Pancreas (tissue), 10 donors: ENCODE data around the gene RTN4. TPM values are rescaled to one million over a fixed set of nuclear protein-coding genes. Genes with fewer than 3 reads are reported as not detected.

Experiments used
- ATAC-seq, 4 donors: fragments of 200-7000 bp; cut with Tn5 transposase; one replicate each; pipeline versions ENCODE4 v1.8.0 to v1.9.1; 2020; ENCODE audit warnings: mild to moderate bottlenecking in 4 of 4, moderate library complexity in 4 of 4
- DNase-seq, 6 donors: peaks; one replicate each; pipeline ENCODE4 v3.0.0-alpha.2; 2020
- FAIRE-seq: peaks from 2 replicates; lab custom pipeline; 2012; peaks lifted over from hg19 to GRCh38; lab: Jason Lieb, UNC
- H3K27ac ChIP-seq, 4 donors: fragments of 200-600 bp; sonication (generic); 1 replicate in 3 of 4; 2 replicates in 1 of 4; pipeline versions ENCODE4 v1.5.0 to v1.8.0; 2020
- H3K27me3 ChIP-seq, 4 donors: fragments of 200-600 bp; one replicate each; pipeline ENCODE4 v1.8.0; 2021
- H3K36me3 ChIP-seq, 3 donors: fragments of 200-600 bp; sonication (generic) in 1 of 3; one replicate each; pipeline versions ENCODE4 v1.5.0 to v1.8.0; 2020 to 2021
- H3K4me1 ChIP-seq, 3 donors: fragments of 200-600 bp; one replicate each; pipeline ENCODE4 v1.8.0; 2021
- H3K4me3 ChIP-seq, 4 donors: fragments of 200-600 bp; sonication (generic) in 2 of 4; one replicate each; pipeline versions ENCODE4 v1.5.0 to v1.8.0; 2020 to 2021
- H3K9me3 ChIP-seq, 4 donors: fragments of 200-600 bp; one replicate each; pipeline ENCODE4 v1.8.0; 2021
- WGBS, 2 donors: extraction: QIAGEN DNeasy Blood & Tissue Kit; methylation state at CpG; one replicate each; pipeline ENCODE4 v1.1.7; 2013; 5-methylcytosine and 5-hydroxymethylcytosine counted together
- intact Hi-C, 3 donors: fragments of 100-400 bp; cut with DNase I; formaldehyde crosslinking; loops; one replicate each; pipeline versions ENCODE4 v1.11.1 to v1.14.2; 2022
- polyA plus RNA-seq, 2 donors: library from polyadenylated mRNA; stranded (reverse); fragments of 200-250 nt; gene quantifications; one replicate each; pipeline ENCODE4 v1.2.3, GENCODE V29; 2013
- total RNA-seq, 6 donors: library from RNA; stranded (reverse); fragmentation: NEBNext Ultra II Directional in 4 of 6; extraction: Animal tissue kit (Norgen Biotek cat#: 25700) in 4 of 6; gene quantifications; one replicate each; pipeline versions ENCODE4 v1.2.1 to v1.2.4, GENCODE V29; 2021 to 2023
- TF ChIP-seq, protein P1 (sequence below), 4 donors: fragments of 200-600 bp; sonication (generic) in 3 of 4; IDR thresholded peaks; one replicate each; pipeline versions ENCODE4 v1.5.0 to v1.8.0; 2021; ENCODE audit warnings: antibody characterized with exemption in 4 of 4
- donor health status: healthy with polysubstance abuse.
- donor health status: DM: no; HTN: no; CAD: no; lungs with moderate emphysema.
- donor health status: DM: no; HTN: no; CAD: no.
- donor health status: control.
- donor health status: control.
- donor health status: Bipolar disorder and iron deficiency.
- donor health status: DM: yes; HTN: yes; CAD: no.
- donor health status: DM: no; HTN: no; CAD: no.
- donor health status: DM: no; HTN: no; CAD: no.
- donor health status: DM: yes; HTN: yes; CAD: no.

The RTN4 gene
- total and polyA plus RNA-seq, 8 donors, result 38.3 to 105 (median 77.3) TPM

DNA sequence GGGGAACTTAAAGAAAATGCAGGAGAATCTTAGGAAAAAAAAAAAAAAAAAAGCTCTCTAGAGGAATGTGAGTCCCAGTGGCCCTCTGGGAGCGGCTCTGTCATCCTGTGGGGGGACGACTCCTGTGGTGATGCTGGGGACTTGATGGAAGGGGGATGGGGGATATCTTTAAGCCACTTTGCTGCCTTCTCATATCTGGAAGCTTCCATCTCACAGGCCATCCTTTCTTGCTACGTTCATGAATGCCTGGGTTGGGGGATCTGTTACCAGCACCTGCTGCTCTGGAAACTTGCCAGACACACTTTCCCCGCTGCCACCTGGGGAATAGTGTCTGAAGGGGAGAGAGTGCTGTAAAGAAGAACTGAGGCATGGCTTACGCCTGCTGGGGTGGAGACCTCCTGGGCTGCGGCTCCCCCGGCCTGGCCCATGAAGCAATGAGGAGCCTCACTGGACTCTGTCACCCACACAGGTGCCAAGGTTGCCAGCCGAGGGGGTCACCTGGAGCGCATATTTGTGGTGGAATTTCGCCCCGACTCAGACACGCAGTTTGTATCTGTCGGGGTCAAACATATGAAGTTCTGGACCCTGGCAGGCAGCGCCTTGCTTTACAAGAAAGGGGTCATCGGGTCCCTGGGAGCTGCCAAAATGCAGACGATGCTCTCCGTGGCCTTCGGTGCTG lies 92.8 kb downstream of the RTN4 start:
- FAIRE-seq (no peak), DNase-seq (no peak), ATAC-seq (no peak)
- intact Hi-C loops, result no loop called here
- Histone ChIP-seq H3K36me3 (no peaks in the 10 kb centered on the region), H3K9me3 (no peaks in the 10 kb centered on the region), H3K27me3 (no peaks in the 10 kb centered on the region), H3K27ac (no peak overlapping the region), H3K4me1 (no peaks in the 10 kb centered on the region), H3K4me3 (no peak overlapping the region)
- WGBS, 2 donors, result 90 to 96% methylated on average over 18 of the region's 18 CpGs
- TF ChIP-seq, protein P1, sequence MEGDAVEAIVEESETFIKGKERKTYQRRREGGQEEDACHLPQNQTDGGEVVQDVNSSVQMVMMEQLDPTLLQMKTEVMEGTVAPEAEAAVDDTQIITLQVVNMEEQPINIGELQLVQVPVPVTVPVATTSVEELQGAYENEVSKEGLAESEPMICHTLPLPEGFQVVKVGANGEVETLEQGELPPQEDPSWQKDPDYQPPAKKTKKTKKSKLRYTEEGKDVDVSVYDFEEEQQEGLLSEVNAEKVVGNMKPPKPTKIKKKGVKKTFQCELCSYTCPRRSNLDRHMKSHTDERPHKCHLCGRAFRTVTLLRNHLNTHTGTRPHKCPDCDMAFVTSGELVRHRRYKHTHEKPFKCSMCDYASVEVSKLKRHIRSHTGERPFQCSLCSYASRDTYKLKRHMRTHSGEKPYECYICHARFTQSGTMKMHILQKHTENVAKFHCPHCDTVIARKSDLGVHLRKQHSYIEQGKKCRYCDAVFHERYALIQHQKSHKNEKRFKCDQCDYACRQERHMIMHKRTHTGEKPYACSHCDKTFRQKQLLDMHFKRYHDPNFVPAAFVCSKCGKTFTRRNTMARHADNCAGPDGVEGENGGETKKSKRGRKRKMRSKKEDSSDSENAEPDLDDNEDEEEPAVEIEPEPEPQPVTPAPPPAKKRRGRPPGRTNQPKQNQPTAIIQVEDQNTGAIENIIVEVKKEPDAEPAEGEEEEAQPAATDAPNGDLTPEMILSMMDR (IDR thresholded peaks at IDR 0.05), result no peak

DNA sequence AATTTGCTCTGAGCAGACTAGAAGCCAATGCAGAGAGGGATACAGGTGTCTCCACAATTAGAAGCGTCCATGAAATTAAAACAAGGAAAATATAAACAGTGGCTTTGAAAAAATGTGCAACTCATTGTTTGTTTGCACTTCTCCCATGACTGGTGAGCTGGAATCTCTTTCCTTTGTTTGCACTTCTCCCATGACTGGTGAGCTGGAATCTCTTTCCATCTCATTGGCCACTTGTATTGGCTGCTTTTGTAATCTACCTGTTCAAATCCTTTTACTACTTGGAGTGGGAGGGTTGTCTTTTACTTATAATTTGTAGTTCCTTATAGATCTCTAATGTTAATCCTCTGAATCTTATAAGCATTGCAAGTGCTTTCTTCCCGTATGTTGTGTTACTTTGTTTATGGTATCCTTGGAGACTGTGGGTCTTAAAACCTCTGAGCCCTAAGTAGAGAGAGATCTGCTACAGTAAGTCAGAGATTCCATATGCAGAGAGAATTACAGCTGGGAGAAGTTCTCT lies 94.1 kb downstream of the RTN4 start:
- FAIRE-seq (no peak), DNase-seq (no peak), ATAC-seq (peak in 1 of 4 donors; percentile 81)
- 78 to 82% methylated on average over 2 of the region's 2 CpGs for WGBS, 2 donors
- intact Hi-C loops, result no loop called here
- no peaks in the 10 kb centered on the region for H3K9me3 ChIP-seq
- no peaks in the 10 kb centered on the region for H3K4me1 ChIP-seq
- no peaks in the 10 kb centered on the region for H3K36me3 ChIP-seq
- no peak overlapping the region for H3K4me3 ChIP-seq
- TF ChIP-seq, protein P1 (IDR thresholded peaks at IDR 0.05), result no peak
- H3K27ac ChIP-seq, result no peak overlapping the region
- no peaks in the 10 kb centered on the region for H3K27me3 ChIP-seq

DNA sequence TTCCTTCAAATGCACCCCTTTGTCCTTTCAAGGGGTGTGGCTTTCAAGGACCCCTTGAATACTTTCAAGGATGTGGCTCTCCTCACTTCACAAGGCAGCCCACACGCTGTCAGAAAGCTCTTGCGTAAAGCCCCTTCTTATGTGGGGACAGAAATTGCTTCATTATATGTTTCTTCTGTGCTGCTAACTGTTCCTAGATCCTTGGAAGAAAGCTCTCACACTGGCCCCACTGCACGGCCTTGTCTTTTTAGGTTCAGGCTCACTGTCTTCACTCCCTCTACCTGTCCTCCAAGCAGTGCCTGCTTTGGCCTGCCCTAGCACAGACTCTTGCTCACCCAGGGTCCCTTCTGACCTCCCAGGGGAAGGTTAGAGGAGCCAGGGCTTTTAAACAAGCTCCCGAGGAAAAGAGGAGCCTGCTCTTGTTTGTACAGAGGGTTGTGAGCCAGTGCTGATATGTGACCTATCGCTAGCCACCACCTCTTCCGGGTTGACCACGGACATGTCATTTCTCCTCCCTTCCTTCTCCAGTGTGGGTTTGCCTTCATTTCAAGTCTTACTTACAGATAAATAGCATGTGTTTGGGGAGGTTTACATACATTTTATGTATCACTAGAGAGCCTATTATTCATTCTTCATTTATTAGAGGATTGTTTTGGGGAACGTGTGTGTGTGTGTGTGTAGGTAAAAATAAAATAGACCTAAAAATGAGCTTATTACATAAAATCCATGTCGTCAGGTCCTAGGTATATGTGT lies 94.7 kb downstream of the RTN4 start:
- no peak overlapping the region for H3K4me3 ChIP-seq
- ATAC-seq (peak in 3 of 4 donors; percentile 47 to 71 (median 51)), FAIRE-seq (no peak), DNase-seq (no peak)
- no peaks in the 10 kb centered on the region for H3K27me3 ChIP-seq
- TF ChIP-seq, protein P1 (IDR thresholded peaks at IDR 0.05), result no peak
- H3K9me3 ChIP-seq, result no peaks in the 10 kb centered on the region
- no peaks in the 10 kb centered on the region for H3K4me1 ChIP-seq
- WGBS, 2 donors, result 63 to 67% methylated on average over 9 of the region's 9 CpGs
- intact Hi-C loops, result no loop called here
- H3K36me3 ChIP-seq, result no peaks in the 10 kb centered on the region
- H3K27ac ChIP-seq, result no peak overlapping the region

DNA sequence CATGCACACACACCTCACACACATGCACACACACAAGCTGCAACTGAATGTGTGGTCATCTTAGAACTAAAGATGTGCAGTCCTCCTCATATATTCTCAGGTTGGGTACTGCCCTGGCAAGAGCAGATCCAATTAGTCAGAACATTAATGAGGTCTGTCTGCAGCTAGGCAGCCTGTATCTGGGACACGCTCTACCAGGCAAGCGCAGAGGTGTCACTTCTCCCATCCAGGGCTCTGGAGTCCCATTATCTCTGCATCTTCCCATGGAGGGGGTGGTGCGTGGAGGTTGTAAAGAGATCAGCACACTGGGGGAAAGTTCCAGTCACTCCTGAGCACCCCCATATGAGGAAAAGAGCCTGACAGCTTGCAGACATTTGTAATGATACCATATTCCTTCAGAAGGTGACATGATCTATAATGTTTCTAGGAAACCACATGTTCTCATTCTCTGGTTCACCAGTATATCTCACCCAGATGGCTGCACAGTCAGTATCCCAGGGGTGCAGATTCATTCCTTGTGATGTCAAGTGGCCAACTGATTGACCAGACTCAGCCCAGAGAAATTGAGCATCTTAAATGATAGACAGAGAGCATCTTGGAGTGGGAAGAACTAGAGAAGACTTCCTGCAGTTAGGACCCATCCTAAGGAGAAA lies 95.4 kb downstream of the RTN4 start:
- DNase-seq, result no peak
- FAIRE-seq, result no peak
- no peaks in the 10 kb centered on the region for H3K9me3 ChIP-seq

More for the DNA sequence above, 95.4 kb downstream of the RTN4 start:
- H3K36me3 ChIP-seq, result no peaks in the 10 kb centered on the region
- H3K27me3 ChIP-seq, result no peaks in the 10 kb centered on the region
- TF ChIP-seq, protein P1 (IDR thresholded peaks at IDR 0.05), result no peak
- 96 to 97% methylated on average over 3 of the region's 3 CpGs for WGBS, 2 donors
- no peak overlapping the region for H3K4me3 ChIP-seq
- intact Hi-C loops, result no loop called here
- H3K4me1 ChIP-seq, result no peaks in the 10 kb centered on the region
- no peak for ATAC-seq
- H3K27ac ChIP-seq, result no peak overlapping the region
